ENCODE results near the gene AMN. TPM values are rescaled to one million over a fixed set of nuclear protein-coding genes. Genes with fewer than 3 reads are reported as not detected.
A peak's percentile ranks its signal among the peaks of the same experiment; 100 is the strongest.

The AMN gene
- total and polyA plus RNA-seq, 2 experiments from 2014 or later = 0.69 to 1.2 TPM

DNA sequence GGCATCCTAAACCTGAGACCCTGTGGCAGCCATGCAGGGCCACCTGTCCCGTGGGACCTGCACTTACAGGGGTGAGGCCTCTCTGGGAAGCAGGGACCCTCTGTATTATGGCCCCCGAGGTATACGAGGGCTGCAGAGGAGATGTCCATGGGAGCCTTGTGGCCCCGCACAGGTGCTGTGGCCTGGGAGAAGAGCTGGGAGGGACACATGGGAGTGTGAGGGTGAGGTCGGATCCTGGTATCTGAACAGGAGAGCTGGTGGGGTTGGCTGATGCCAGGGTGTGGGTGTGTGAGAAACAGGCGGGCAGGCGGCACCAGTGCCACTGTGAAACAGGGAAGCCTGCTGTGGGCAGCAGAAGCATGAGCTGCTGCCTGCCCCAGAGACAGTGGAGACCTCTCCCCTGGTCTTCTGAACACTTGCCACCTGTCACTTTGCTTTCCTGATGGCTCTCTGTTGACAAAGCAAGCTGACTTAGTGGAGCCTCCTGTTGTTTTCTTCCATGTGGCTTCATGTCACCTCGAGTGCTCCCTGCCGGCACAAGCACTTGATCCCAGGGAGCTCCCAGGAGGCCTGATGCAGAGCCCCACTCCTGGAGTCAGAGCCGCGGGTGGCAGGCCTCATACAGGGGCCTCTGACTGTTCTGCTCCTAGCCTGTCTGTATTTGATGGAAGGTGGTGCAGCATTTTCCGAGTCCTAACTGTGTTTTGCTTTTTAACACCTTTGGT, 19.8 kb upstream of the AMN start:
- Mint-ChIP-seq H3K9me3 (peaks cover 22% of the 10 kb centered on the region), H3K27me3 (ENCODE audit: insufficient read depth, low read depth, poor library complexity) (peaks cover 4% of the 10 kb centered on the region), H3K27ac (0 out of 2 replicates have a peak overlapping the region, but pooled peaks have one; percentile 52), H3K4me1 (peaks cover 4% of the 10 kb centered on the region; the same call in 2 of the 3 replicates), H3K36me3 (ENCODE audit: low read depth) (peaks cover 33% of the 10 kb centered on the region), H3K4me3 (no peak overlapping the region)
- TF ChIP-seq, protein P1, sequence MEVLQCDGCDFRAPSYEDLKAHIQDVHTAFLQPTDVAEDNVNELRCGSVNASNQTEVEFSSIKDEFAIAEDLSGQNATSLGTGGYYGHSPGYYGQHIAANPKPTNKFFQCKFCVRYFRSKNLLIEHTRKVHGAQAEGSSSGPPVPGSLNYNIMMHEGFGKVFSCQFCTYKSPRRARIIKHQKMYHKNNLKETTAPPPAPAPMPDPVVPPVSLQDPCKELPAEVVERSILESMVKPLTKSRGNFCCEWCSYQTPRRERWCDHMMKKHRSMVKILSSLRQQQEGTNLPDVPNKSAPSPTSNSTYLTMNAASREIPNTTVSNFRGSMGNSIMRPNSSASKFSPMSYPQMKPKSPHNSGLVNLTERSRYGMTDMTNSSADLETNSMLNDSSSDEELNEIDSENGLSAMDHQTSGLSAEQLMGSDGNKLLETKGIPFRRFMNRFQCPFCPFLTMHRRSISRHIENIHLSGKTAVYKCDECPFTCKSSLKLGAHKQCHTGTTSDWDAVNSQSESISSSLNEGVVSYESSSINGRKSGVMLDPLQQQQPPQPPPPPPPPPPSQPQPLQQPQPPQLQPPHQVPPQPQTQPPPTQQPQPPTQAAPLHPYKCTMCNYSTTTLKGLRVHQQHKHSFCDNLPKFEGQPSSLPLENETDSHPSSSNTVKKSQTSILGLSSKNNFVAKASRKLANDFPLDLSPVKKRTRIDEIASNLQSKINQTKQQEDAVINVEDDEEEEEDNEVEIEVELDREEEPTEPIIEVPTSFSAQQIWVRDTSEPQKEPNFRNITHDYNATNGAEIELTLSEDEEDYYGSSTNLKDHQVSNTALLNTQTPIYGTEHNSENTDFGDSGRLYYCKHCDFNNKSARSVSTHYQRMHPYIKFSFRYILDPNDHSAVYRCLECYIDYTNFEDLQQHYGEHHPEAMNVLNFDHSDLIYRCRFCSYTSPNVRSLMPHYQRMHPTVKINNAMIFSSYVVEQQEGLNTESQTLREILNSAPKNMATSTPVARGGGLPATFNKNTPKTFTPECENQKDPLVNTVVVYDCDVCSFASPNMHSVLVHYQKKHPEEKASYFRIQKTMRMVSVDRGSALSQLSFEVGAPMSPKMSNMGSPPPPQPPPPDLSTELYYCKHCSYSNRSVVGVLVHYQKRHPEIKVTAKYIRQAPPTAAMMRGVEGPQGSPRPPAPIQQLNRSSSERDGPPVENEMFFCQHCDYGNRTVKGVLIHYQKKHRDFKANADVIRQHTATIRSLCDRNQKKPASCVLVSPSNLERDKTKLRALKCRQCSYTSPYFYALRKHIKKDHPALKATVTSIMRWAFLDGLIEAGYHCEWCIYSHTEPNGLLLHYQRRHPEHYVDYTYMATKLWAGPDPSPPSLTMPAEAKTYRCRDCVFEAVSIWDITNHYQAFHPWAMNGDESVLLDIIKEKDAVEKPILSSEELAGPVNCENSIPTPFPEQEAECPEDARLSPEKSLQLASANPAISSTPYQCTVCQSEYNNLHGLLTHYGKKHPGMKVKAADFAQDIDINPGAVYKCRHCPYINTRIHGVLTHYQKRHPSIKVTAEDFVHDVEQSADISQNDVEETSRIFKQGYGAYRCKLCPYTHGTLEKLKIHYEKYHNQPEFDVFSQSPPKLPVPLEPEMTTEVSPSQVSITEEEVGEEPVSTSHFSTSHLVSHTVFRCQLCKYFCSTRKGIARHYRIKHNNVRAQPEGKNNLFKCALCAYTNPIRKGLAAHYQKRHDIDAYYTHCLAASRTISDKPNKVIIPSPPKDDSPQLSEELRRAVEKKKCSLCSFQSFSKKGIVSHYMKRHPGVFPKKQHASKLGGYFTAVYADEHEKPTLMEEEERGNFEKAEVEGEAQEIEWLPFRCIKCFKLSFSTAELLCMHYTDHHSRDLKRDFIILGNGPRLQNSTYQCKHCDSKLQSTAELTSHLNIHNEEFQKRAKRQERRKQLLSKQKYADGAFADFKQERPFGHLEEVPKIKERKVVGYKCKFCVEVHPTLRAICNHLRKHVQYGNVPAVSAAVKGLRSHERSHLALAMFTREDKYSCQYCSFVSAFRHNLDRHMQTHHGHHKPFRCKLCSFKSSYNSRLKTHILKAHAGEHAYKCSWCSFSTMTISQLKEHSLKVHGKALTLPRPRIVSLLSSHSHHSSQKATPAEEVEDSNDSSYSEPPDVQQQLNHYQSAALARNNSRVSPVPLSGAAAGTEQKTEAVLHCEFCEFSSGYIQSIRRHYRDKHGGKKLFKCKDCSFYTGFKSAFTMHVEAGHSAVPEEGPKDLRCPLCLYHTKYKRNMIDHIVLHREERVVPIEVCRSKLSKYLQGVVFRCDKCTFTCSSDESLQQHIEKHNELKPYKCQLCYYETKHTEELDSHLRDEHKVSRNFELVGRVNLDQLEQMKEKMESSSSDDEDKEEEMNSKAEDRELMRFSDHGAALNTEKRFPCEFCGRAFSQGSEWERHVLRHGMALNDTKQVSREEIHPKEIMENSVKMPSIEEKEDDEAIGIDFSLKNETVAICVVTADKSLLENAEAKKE (CRISPR knock-in tag; IDR thresholded peaks at IDR 0.05) = no peak
- TF ChIP-seq JUNB (IDR thresholded peaks at IDR 0.05; ENCODE audit: unreplicated experiment) = no peak
- TF ChIP-seq, protein P2, sequence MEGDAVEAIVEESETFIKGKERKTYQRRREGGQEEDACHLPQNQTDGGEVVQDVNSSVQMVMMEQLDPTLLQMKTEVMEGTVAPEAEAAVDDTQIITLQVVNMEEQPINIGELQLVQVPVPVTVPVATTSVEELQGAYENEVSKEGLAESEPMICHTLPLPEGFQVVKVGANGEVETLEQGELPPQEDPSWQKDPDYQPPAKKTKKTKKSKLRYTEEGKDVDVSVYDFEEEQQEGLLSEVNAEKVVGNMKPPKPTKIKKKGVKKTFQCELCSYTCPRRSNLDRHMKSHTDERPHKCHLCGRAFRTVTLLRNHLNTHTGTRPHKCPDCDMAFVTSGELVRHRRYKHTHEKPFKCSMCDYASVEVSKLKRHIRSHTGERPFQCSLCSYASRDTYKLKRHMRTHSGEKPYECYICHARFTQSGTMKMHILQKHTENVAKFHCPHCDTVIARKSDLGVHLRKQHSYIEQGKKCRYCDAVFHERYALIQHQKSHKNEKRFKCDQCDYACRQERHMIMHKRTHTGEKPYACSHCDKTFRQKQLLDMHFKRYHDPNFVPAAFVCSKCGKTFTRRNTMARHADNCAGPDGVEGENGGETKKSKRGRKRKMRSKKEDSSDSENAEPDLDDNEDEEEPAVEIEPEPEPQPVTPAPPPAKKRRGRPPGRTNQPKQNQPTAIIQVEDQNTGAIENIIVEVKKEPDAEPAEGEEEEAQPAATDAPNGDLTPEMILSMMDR (conservative IDR thresholded peaks at IDR 0.05; ENCODE audit: low read depth in 2 of 2) = no peak
- TF ChIP-seq ZNF114 (CRISPR knock-in tag; IDR thresholded peaks at IDR 0.05) = no peak
- no peak for TF ChIP-seq ZNF331 (CRISPR knock-in tag; IDR thresholded peaks at IDR 0.05; ENCODE audit: low read depth)
- TF ChIP-seq STAT1 (IDR thresholded peaks at IDR 0.05; ENCODE audit: unreplicated experiment) = no peak
- TF ChIP-seq, protein P3, sequence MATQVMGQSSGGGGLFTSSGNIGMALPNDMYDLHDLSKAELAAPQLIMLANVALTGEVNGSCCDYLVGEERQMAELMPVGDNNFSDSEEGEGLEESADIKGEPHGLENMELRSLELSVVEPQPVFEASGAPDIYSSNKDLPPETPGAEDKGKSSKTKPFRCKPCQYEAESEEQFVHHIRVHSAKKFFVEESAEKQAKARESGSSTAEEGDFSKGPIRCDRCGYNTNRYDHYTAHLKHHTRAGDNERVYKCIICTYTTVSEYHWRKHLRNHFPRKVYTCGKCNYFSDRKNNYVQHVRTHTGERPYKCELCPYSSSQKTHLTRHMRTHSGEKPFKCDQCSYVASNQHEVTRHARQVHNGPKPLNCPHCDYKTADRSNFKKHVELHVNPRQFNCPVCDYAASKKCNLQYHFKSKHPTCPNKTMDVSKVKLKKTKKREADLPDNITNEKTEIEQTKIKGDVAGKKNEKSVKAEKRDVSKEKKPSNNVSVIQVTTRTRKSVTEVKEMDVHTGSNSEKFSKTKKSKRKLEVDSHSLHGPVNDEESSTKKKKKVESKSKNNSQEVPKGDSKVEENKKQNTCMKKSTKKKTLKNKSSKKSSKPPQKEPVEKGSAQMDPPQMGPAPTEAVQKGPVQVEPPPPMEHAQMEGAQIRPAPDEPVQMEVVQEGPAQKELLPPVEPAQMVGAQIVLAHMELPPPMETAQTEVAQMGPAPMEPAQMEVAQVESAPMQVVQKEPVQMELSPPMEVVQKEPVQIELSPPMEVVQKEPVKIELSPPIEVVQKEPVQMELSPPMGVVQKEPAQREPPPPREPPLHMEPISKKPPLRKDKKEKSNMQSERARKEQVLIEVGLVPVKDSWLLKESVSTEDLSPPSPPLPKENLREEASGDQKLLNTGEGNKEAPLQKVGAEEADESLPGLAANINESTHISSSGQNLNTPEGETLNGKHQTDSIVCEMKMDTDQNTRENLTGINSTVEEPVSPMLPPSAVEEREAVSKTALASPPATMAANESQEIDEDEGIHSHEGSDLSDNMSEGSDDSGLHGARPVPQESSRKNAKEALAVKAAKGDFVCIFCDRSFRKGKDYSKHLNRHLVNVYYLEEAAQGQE (IDR thresholded peaks at IDR 0.05; ENCODE audit: unreplicated experiment) = no peak
- TF ChIP-seq CREB1 (CRISPR knock-in tag; IDR thresholded peaks at IDR 0.05; ENCODE audit: low read depth) = no peak
- TF ChIP-seq NANOG (IDR thresholded peaks at IDR 0.05; ENCODE audit: borderline replicate concordance) = no peak
- TF ChIP-seq, protein P4, sequence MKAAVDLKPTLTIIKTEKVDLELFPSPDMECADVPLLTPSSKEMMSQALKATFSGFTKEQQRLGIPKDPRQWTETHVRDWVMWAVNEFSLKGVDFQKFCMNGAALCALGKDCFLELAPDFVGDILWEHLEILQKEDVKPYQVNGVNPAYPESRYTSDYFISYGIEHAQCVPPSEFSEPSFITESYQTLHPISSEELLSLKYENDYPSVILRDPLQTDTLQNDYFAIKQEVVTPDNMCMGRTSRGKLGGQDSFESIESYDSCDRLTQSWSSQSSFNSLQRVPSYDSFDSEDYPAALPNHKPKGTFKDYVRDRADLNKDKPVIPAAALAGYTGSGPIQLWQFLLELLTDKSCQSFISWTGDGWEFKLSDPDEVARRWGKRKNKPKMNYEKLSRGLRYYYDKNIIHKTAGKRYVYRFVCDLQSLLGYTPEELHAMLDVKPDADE (IDR thresholded peaks at IDR 0.05) = no peak
- TF ChIP-seq POLR2AphosphoS5 (IDR thresholded peaks at IDR 0.05; ENCODE audit: low read depth) = no peak
- no peak for TF ChIP-seq EZH2phosphoT487 (IDR thresholded peaks at IDR 0.05; ENCODE audit: unreplicated experiment)
- TF ChIP-seq EZH2 (IDR thresholded peaks at IDR 0.05; ENCODE audit: low read depth, unreplicated experiment) = no peak
- H3F3A ChIP-seq (replicated peaks; ENCODE audit: low read depth) = 0 out of 2 replicates have a peak, but pooled peaks cover 4% of the 10 kb centered on the region
- no peak overlapping the region for H2AFZ ChIP-seq
- no peak overlapping the region for H3K4me2 ChIP-seq
- no peaks in the 10 kb centered on the region for H3K9me2 ChIP-seq (ENCODE audit: insufficient read depth)
- H3K4me1 ChIP-seq (ENCODE audit: insufficient read depth) = no peaks in the 10 kb centered on the region
- H4K20me1 ChIP-seq (replicated peaks; ENCODE audit: insufficient read depth) = no peaks in the 10 kb centered on the region
- no peak overlapping the region for H3K4me3 ChIP-seq
- no peaks in the 10 kb centered on the region for H3K27me3 ChIP-seq (ENCODE audit: insufficient read depth)
- ATAC-seq (no peak), DNase-seq (ENCODE audit: low spot score) (no peak)
- no peaks in the 10 kb centered on the region for H3K36me3 ChIP-seq (ENCODE audit: insufficient read depth)
- no peak overlapping the region for H3K27ac ChIP-seq (ENCODE audit: low read depth)
- no peaks in the 10 kb centered on the region for H3K79me2 ChIP-seq (replicated peaks; ENCODE audit: insufficient read depth)

Data from GM23338 (cell line).